Spleen (tissue), 7 donors: ENCODE data around the gene MYO9A.

Source experiments
- POLR2AphosphoS5 ChIP-seq, 3 donors: sonication (generic); formaldehyde crosslinking; IDR thresholded peaks; one replicate each; pipeline ENCODE4 v1.5.1; 2017; ENCODE audit warnings: antibody characterized with exemption in 3 of 3
- TF ChIP-seq, protein P1 (sequence below), 11 experiments: fragments of 200-600 bp in 7 of 11; fragments of 450-650 bp in 4 of 11; sonication (generic) in 4 of 11; IDR thresholded peaks in 8 of 11; conservative IDR thresholded peaks in 3 of 11; 1 replicate in 7 of 11; 2 replicates in 4 of 11; pipeline versions ENCODE4 v1.4.0 to v1.8.0; 2016 to 2021; ENCODE audit warnings: antibody characterized with exemption in 11 of 11, inconsistent platforms in 4 of 11, mild to moderate bottlenecking in 1 of 11
- donor health status: DM: no; HTN: no; CAD: no; lungs with moderate emphysema.
- donor health status: DM: no; HTN: no; CAD: no.
- donor health status: DM: no; HTN: no; CAD: no.

DNA sequence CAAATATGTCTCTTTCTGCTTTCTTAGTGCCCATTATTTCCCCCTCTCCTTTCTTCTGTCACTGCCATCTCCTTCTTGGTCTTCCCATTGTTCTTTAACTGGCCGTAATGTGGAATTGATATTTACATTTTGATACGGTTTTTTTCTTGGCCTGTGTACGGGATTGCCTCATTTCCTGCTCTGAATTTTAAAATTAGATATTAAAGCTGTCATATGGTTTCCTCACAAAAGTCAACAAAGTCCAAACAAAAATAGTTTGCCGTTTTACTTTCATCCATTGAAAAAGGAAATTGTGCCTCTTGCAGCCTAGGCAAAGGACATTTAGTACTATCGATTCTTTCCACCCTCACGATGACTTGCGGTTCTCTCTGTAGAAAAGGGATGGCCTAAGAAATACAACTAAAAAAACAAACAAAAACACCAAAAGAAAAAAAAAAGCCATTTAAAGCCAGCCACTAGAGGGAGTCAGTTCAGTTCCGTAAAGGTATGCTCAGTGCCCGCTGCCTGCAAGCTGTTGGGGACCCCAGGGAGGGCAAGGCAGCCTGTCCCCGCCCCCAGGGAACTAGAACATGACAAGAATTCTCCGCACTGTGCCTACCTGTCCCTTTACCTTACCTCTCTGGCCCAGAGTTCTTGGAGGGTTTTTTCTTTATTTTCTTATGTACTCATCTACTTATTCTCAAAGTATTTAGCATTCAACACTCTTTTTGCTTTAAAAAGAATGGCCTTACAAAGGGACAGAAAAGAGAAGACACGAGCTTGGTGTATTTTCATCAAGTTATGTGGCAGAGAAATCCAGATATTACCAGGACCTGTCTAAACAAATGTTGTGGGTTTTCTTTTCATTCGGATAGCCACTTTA, 337.6 kb downstream of the MYO9A start:
- TF ChIP-seq POLR2AphosphoS5 (IDR thresholded peaks at IDR 0.05): no peak
- TF ChIP-seq, protein P1, sequence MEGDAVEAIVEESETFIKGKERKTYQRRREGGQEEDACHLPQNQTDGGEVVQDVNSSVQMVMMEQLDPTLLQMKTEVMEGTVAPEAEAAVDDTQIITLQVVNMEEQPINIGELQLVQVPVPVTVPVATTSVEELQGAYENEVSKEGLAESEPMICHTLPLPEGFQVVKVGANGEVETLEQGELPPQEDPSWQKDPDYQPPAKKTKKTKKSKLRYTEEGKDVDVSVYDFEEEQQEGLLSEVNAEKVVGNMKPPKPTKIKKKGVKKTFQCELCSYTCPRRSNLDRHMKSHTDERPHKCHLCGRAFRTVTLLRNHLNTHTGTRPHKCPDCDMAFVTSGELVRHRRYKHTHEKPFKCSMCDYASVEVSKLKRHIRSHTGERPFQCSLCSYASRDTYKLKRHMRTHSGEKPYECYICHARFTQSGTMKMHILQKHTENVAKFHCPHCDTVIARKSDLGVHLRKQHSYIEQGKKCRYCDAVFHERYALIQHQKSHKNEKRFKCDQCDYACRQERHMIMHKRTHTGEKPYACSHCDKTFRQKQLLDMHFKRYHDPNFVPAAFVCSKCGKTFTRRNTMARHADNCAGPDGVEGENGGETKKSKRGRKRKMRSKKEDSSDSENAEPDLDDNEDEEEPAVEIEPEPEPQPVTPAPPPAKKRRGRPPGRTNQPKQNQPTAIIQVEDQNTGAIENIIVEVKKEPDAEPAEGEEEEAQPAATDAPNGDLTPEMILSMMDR (IDR thresholded peaks at IDR 0.05 in 8 of 11, conservative IDR thresholded peaks at IDR 0.05 in 3 of 11): peak; percentile 32 to 70 (median 56)
